Measurements from ENCODE around the gene SHKBP1.

SHKBP1 gene

GRCh38 chr19:40638327-40638726 lies 61.7 kb downstream of the SHKBP1 start:
- DNase-seq (ENCODE audit: low read depth in 2 of 2): no peak

- no peak for DNase-seq (ENCODE audit: low read depth in 2 of 2)
Observed at GRCh38 chr19:40639638-40639982, 62.9 kb downstream of the SHKBP1 start.

DNA sequence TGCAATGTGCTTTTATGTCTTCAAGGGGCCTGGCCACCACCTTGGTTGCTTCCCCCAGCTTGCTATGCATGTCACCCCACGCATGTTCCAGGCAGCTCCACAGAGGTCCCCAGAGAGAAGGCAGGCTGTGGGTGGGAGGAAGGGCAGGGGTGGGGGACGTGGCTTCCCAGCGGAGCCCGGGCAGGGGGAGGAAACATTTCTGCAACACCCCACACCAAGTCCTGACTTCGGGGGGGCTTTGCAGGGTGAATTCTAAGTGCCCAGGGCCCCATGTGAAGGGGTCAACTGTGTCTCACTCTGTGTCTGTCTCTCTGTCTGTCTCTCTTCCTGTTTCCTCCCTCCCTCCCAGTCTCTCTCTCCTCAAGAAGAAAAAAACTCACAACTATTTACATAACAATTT lies 64.1 kb downstream of the SHKBP1 start:
- no peak for DNase-seq (ENCODE audit: low read depth in 2 of 2)
